Esophagus muscularis mucosa (tissue), 3 donors: ENCODE data around the gene CELF4.

Source experiments
- POLR2A ChIP-seq: fragments of 450-650 bp; IDR thresholded peaks from one replicate; pipeline ENCODE4 v1.6.1; 2017; ENCODE audit warnings: antibody characterized with exemption, moderate library complexity, mild to moderate bottlenecking, low read depth
- TF ChIP-seq, protein P1 (sequence below), 3 experiments: fragments of 200-600 bp in 2 of 3; fragments of 450-650 bp in 1 of 3; sonication (generic) in 2 of 3; IDR thresholded peaks; one replicate each; pipeline ENCODE4 v1.5.1; 2017 to 2019; ENCODE audit warnings: antibody characterized with exemption in 3 of 3, mild to moderate bottlenecking in 2 of 3, moderate library complexity in 1 of 3

DNA sequence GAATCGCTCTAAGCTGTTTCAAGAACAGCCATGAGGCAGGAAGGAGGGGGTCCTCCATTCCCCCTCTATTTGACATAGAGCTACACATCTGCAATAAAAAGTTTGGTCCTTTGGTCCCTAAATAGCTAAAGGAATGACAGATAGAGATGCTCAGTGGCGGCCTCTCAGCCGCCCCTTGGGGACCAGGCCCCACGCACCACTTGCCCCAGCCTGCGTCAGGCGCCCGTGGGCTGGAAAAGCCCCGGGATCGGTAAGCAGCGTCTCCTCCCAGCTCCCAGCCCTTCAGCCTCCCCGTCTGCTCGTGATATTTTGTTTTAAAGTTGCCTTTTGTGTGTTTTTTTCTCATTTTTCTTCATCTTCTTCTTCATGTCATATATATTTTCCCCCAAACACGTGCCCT is 321.0 kb downstream of the CELF4 start:
- TF ChIP-seq POLR2A: no peak
- TF ChIP-seq, protein P1, sequence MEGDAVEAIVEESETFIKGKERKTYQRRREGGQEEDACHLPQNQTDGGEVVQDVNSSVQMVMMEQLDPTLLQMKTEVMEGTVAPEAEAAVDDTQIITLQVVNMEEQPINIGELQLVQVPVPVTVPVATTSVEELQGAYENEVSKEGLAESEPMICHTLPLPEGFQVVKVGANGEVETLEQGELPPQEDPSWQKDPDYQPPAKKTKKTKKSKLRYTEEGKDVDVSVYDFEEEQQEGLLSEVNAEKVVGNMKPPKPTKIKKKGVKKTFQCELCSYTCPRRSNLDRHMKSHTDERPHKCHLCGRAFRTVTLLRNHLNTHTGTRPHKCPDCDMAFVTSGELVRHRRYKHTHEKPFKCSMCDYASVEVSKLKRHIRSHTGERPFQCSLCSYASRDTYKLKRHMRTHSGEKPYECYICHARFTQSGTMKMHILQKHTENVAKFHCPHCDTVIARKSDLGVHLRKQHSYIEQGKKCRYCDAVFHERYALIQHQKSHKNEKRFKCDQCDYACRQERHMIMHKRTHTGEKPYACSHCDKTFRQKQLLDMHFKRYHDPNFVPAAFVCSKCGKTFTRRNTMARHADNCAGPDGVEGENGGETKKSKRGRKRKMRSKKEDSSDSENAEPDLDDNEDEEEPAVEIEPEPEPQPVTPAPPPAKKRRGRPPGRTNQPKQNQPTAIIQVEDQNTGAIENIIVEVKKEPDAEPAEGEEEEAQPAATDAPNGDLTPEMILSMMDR (IDR thresholded peaks at IDR 0.05): no peak
